HG03378 (cell line): Measurements from ENCODE around the gene CGNL1.

Experiments used
- ATAC-seq: cut with Tn5 transposase; IDR thresholded peaks from one replicate; pipeline ENCODE4 v1.9.1; 2021; ENCODE audit warnings: mild to moderate bottlenecking, moderate library complexity; ENCODE audit not compliant: unreplicated experiment

The CGNL1 gene

GRCh38 chr15:57589754-57590153, 213.4 kb downstream of the CGNL1 start:
- no peak for ATAC-seq

GRCh38 chr15:57591237-57591821, 215.0 kb downstream of the CGNL1 start:
- ATAC-seq = no peak

GRCh38 chr15:57591822-57592367, 215.6 kb downstream of the CGNL1 start, which contains the start of gene MYZAP:
MYZAP (plus strand) TSS chr15:57591904; CDS start chr15:57592035, 131 bp downstream.
- ATAC-seq = no peak

GRCh38 chr15:57592426-57592825, 216.1 kb downstream of the CGNL1 start:
- no peak for ATAC-seq

GRCh38 chr15:57592836-57593420, 216.6 kb downstream of the CGNL1 start:
- ATAC-seq = no peak

GRCh38 chr15:57594479-57594878, 218.2 kb downstream of the CGNL1 start:
- ATAC-seq = no peak

- no peak for ATAC-seq
Observed at GRCh38 chr15:57595011-57595866, 218.9 kb downstream of the CGNL1 start.

GRCh38 chr15:57596301-57596855, 220.1 kb downstream of the CGNL1 start:
- ATAC-seq = no peak

GRCh38 chr15:57596978-57597377, 220.7 kb downstream of the CGNL1 start:
- ATAC-seq = no peak

- ATAC-seq = no peak
Observed at GRCh38 chr15:57597431-57597830, 221.1 kb downstream of the CGNL1 start.

- no peak for ATAC-seq
Observed at GRCh38 chr15:57598346-57598745, 222.0 kb downstream of the CGNL1 start.

- ATAC-seq = no peak
Observed at GRCh38 chr15:57599296-57599810, 223.0 kb downstream of the CGNL1 start.

- no peak for ATAC-seq
Observed at GRCh38 chr15:57600197-57600596, 223.9 kb downstream of the CGNL1 start.
